B cell (primary cell): Measurements from ENCODE around the gene GSDME. TPM values are rescaled to one million over a fixed set of nuclear protein-coding genes. Genes with fewer than 3 reads are reported as not detected.

ENCODE experiments used
- ATAC-seq: fragments of 200-7000 bp; cut with Tn5 transposase; one replicate; pipeline ENCODE4 v1.10.0; 2021; ENCODE audit warnings: low read depth, mild to moderate bottlenecking, moderate number of reproducible peaks, moderate library complexity
- CTCF ChIA-PET: fragments of 350-600 bp; sonication (Branson Sonifier 250); formaldehyde crosslinking; loops from one replicate; lab custom pipeline; 2021; ENCODE audit warnings: antibody characterized with exemption, inconsistent platforms; lab: Charles Lee
- POLR2A ChIA-PET: fragments of 350-600 bp; sonication (Branson Sonifier 250); formaldehyde crosslinking; loops from one replicate; lab custom pipeline; 2021; ENCODE audit warnings: antibody characterized with exemption; lab: Charles Lee
- DNase-seq: peaks from one replicate; pipeline ENCODE4 v3.0.0; 2013
- H2AFZ ChIP-seq: 2 replicates; pipeline ENCODE4 v1.6.1; 2012; ENCODE audit warnings: mild to moderate bottlenecking, low read depth, low read length; ENCODE audit not compliant: insufficient read depth, poor library complexity, severe bottlenecking
- H3K27ac ChIP-seq, 2 donors: 1 replicate in 1 of 2; 2 replicates in 1 of 2; pipeline ENCODE4 v1.5.1; 2012 to 2013; ENCODE audit warnings: low read length in 2 of 2, mild to moderate bottlenecking in 2 of 2, moderate library complexity in 1 of 2
- H3K27me3 ChIP-seq, 4 experiments: fragments of 200-600 bp in 1 of 4; sonication (generic) in 1 of 4; replicated peaks in 1 of 4; 1 replicate in 2 of 4; 2 replicates in 2 of 4; pipeline versions ENCODE4 v1.6.1 to v1.7.0; 2013 to 2016; ENCODE audit warnings: low read length in 3 of 4, mild to moderate bottlenecking in 2 of 4, mixed read lengths in 1 of 4, moderate library complexity in 1 of 4; ENCODE audit not compliant: insufficient read depth in 4 of 4, control insufficient read depth in 3 of 4; ENCODE audit errors: control extremely low read depth in 1 of 4
- H3K36me3 ChIP-seq, 2 experiments: replicated peaks in 1 of 2; 1 replicate in 1 of 2; 2 replicates in 1 of 2; pipeline versions ENCODE4 v1.6.1 to v1.7.1; 2013; ENCODE audit warnings: low read length in 1 of 2; ENCODE audit not compliant: insufficient read depth in 2 of 2, control insufficient read depth in 1 of 2; ENCODE audit errors: control extremely low read depth in 1 of 2, extremely low read depth in 1 of 2
- H3K4me1 ChIP-seq, 2 donors: fragments of 200-600 bp in 1 of 2; sonication (generic) in 1 of 2; 1 replicate in 1 of 2; 2 replicates in 1 of 2; pipeline versions ENCODE4 v1.5.1 to v1.6.1; 2013 to 2017; ENCODE audit warnings: low read length in 2 of 2; ENCODE audit not compliant: control insufficient read depth in 2 of 2, insufficient read depth in 2 of 2
- H3K4me2 ChIP-seq: replicated peaks from 2 replicates; pipeline ENCODE3; 2012; ENCODE audit warnings: mild to moderate bottlenecking, low read depth, low read length; ENCODE audit not compliant: poor library complexity, severe bottlenecking
- H3K4me3 ChIP-seq, 5 experiments: fragments of 200-600 bp in 1 of 5; sonication (generic) in 1 of 5; 1 replicate in 3 of 5; 2 replicates in 2 of 5; pipeline versions ENCODE4 v1.5.1 to v1.7.0; 2011 to 2016; ENCODE audit warnings: low read length in 4 of 5, mild to moderate bottlenecking in 4 of 5, low read depth in 2 of 5, control low read depth in 1 of 5, moderate library complexity in 1 of 5; ENCODE audit not compliant: insufficient read depth in 1 of 5; ENCODE audit errors: control extremely low read depth in 1 of 5, extremely low read depth in 1 of 5
- H3K79me2 ChIP-seq: fragments of 200-600 bp; sonication (generic); one replicate; pipeline ENCODE4 v1.6.0; 2016; ENCODE audit warnings: low read length; ENCODE audit not compliant: control insufficient read depth, insufficient read depth
- H3K9ac ChIP-seq: fragments of 200-600 bp; sonication (generic); 2 replicates; pipeline ENCODE4 v1.6.1; 2017; ENCODE audit warnings: mild to moderate bottlenecking, low read length, moderate library complexity
- H3K9me3 ChIP-seq, 3 donors: one replicate each; pipeline versions ENCODE4 v1.6.1 to v1.7.1; 2013; ENCODE audit warnings: low read length in 2 of 3; ENCODE audit not compliant: control insufficient read depth in 2 of 3, insufficient read depth in 1 of 3; ENCODE audit errors: control extremely low read depth in 1 of 3
- H4K20me1 ChIP-seq: 2 replicates; pipeline ENCODE4 v1.6.0; 2012; ENCODE audit warnings: mild to moderate bottlenecking, low read length; ENCODE audit not compliant: insufficient read depth, control insufficient read depth, poor library complexity, severe bottlenecking
- H3K27ac Mint-ChIP-seq: one replicate; pipeline ENCODE4 v1.8.0; 2021; ENCODE audit warnings: mixed read lengths
- H3K27me3 Mint-ChIP-seq: one replicate; pipeline ENCODE4 v1.8.0; 2021; ENCODE audit warnings: mixed read lengths
- H3K4me1 Mint-ChIP-seq: one replicate; pipeline ENCODE4 v1.8.0; 2021; ENCODE audit warnings: mixed read lengths
- H3K4me3 Mint-ChIP-seq: one replicate; pipeline ENCODE4 v1.8.0; 2021; ENCODE audit warnings: mixed read lengths
- H3K9me3 Mint-ChIP-seq: one replicate; pipeline ENCODE4 v1.8.0; 2022; ENCODE audit warnings: mixed read lengths; ENCODE audit not compliant: insufficient read depth
- CTCF ChIP-seq: fragments of 200-600 bp; IDR thresholded peaks from one replicate; pipeline ENCODE4 v1.8.0; 2022; ENCODE audit warnings: antibody characterized with exemption, mild to moderate bottlenecking
- EZH2 ChIP-seq: IDR thresholded peaks from 2 replicates; pipeline ENCODE4 v1.6.1; 2012; ENCODE audit warnings: borderline replicate concordance, low read depth, mild to moderate bottlenecking, moderate library complexity, low read length; ENCODE audit not compliant: insufficient read depth, poor library complexity, severe bottlenecking
- WGBS: methylation state at CpG from one replicate; pipeline ENCODE4 v1.1.5; 2013; ENCODE audit warnings: missing lambda C conversion rate; ENCODE audit not compliant: insufficient coverage; 5-methylcytosine and 5-hydroxymethylcytosine counted together
- intact Hi-C: fragments of 100-400 bp; cut with micrococcal nuclease; formaldehyde crosslinking; loops from one replicate; pipeline ENCODE4 v1.10.0; 2022
- polyA plus RNA-seq: library from polyadenylated mRNA; depleted of rRNA; stranded (reverse); fragments of >200 nt; gene quantifications from 2 replicates; pipeline ENCODE4 v1.2.3, GENCODE V29; 2012
- total RNA-seq, 2 donors: library from RNA; stranded (reverse); fragments of 120-200 nt in 1 of 2; gene quantifications; 1 replicate in 1 of 2; 2 replicates in 1 of 2; pipeline versions ENCODE4 v1.2.3 to v1.2.4, GENCODE V29; 2013 to 2022

GSDME gene
- total and polyA plus RNA-seq, 2 donors (not counting 1 experiment from before 2014, with no cell fraction given) = 7.0 to 11.9 TPM

GRCh38 chr7:24697416-24697815 lies 59.8 kb downstream of the GSDME start:
- peaks cover 2% of the 10 kb centered on the region for H3K4me1 Mint-ChIP-seq

DNA sequence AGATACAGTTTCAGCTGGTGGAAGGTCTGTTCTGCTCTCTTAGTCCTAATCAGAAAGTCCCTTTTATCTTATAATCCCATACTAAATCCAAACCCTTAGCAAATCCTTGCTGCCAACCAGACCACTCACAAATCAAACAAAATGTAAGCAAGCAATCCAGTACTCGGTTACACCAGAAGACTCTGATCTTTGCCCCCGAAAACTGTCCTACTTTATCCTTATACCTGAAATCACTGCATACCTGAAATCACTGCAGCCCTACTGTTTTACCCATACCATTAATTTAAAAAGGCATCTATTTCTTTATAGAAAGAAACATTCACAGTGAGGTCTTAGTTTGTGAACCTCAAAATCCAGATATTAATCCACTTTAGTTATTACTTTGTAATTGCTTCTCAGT lies 64.7 kb downstream of the GSDME start:
- Mint-ChIP-seq H3K9me3 (peaks cover 3% of the 10 kb centered on the region), H3K4me1 (no peaks in the 10 kb centered on the region), H3K4me3 (no peak overlapping the region), H3K27ac (no peak overlapping the region), H3K27me3 (no peaks in the 10 kb centered on the region)
- H2AFZ ChIP-seq = no peak overlapping the region
- ChIA-PET POLR2A (no interaction called here), CTCF (interaction anchor here (2.6 kb wide), 1 partner anchor 27 kb away, joined by 9 read pairs; no protein-coding TSS in a partner anchor)
- H3K27ac ChIP-seq = no peak overlapping the region
- H3K4me3 ChIP-seq = no peak overlapping the region
- H3K27me3 ChIP-seq = no peaks in the 10 kb centered on the region
- no peak overlapping the region for H3K4me2 ChIP-seq
- intact Hi-C loops = no loop called here
- TF ChIP-seq CTCF = no peak
- ATAC-seq = no peak
- peaks cover 0 to 9% of the 10 kb centered on the region in 2 experiments for H3K36me3 ChIP-seq
- 100% methylated on average over 2 of the region's 2 CpGs for WGBS
- no peaks in the 10 kb centered on the region for H3K4me1 ChIP-seq
- H3K79me2 ChIP-seq = no peaks in the 10 kb centered on the region
- no peaks in the 10 kb centered on the region for H3K9me3 ChIP-seq
- no peak for DNase-seq
- H3K9ac ChIP-seq = no peak overlapping the region
- no peaks in the 10 kb centered on the region for H4K20me1 ChIP-seq

More at GRCh38 chr7:24697416-24697815, 59.8 kb downstream of the GSDME start:
- 100% methylated on average over 1 of the region's 4 CpGs for WGBS
- Histone ChIP-seq H3K36me3 (peaks cover 0 to 2% of the 10 kb centered on the region in 2 experiments), H3K4me1 (no peaks in the 10 kb centered on the region), H3K4me2 (no peak overlapping the region), H3K79me2 (no peaks in the 10 kb centered on the region), H4K20me1 (no peaks in the 10 kb centered on the region), H3K27ac (no peak overlapping the region), H2AFZ (no peak overlapping the region), H3K9ac (no peak overlapping the region), H3K9me3 (no peaks in the 10 kb centered on the region), H3K4me3 (no peak overlapping the region), H3K27me3 (no peaks in the 10 kb centered on the region)
- no peak overlapping the region for H3K4me3 Mint-ChIP-seq
- ChIA-PET POLR2A (no interaction called here), CTCF (interaction anchor here (0.7 to 1.0 kb wide), 2 partner anchors 18 to 19 kb away, joined by 3 read pairs; no protein-coding TSS in a partner anchor)
- H3K27ac Mint-ChIP-seq = no peak overlapping the region
- no peak for DNase-seq
- no peaks in the 10 kb centered on the region for H3K27me3 Mint-ChIP-seq
- intact Hi-C loops = no loop called here
- no peak for ATAC-seq
- TF ChIP-seq CTCF (no peak), EZH2 (no peak)
- peaks cover 3% of the 10 kb centered on the region for H3K9me3 Mint-ChIP-seq
